ENCODE results near the gene DOCK10. TPM values are rescaled to one million over a fixed set of nuclear protein-coding genes. Genes with fewer than 3 reads are reported as not detected.

DOCK10 gene
- polyA plus RNA-seq, 1 donor (not counting 4 experiments of a cell fraction or from before 2014, with no cell fraction given) = 2.5 TPM

DNA sequence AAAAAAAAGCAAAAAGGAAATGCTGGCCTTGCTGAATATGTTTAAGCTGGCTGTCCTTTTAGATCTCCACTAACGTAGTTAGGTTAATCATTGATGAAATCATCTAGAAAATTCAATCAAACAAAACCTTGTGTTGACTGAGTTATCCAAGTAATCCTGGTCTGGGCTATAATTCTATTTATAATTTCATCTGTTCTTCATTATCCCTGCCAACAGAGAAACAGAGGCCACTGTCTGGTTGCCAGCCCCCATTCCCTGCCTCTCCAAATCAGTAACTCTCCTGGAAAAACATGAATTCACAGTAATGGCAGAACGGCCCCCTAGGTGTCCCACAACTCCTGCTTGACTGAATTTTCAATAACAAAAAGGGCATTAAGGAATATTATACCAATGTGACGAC, 24.6 kb downstream of the DOCK10 start:
- H4K20me1 ChIP-seq (ENCODE audit: control insufficient read depth, extremely low read depth, insufficient read depth, low read length) = no peaks in the 10 kb centered on the region
- no peak overlapping the region for H3K4me2 ChIP-seq (ENCODE audit: control insufficient read depth, extremely low read depth, insufficient read depth, low read depth, low read length)
- no peaks in the 10 kb centered on the region for H3K36me3 ChIP-seq (ENCODE audit: control insufficient read depth in 2 of 2, extremely low read depth in 1 of 2, insufficient read depth in 2 of 2, low read length in 2 of 2)
- dilution Hi-C loops (cut with MboI; ENCODE audit: extremely low pct_ligation_motif_present, low sequenced_read_pairs) = no loop called here
- no peak overlapping the region for H2AFZ ChIP-seq (ENCODE audit: control insufficient read depth, low read length)
- no peaks in the 10 kb centered on the region for H3K27me3 ChIP-seq (ENCODE audit: control insufficient read depth, extremely low read depth, insufficient read depth, low read length)
- H3K9ac ChIP-seq (ENCODE audit: control insufficient read depth, extremely low read depth, insufficient read depth, low read length) = no peak overlapping the region
- no peaks in the 10 kb centered on the region for H3K9me3 ChIP-seq (ENCODE audit: control insufficient read depth, low read depth, low read length)
- no peaks in the 10 kb centered on the region for H3K79me2 ChIP-seq (ENCODE audit: control insufficient read depth, insufficient read depth, low read length)
- no peak for TF ChIP-seq EZH2 (IDR thresholded peaks at IDR 0.05; ENCODE audit: low read length)
- TF ChIP-seq, protein P1, sequence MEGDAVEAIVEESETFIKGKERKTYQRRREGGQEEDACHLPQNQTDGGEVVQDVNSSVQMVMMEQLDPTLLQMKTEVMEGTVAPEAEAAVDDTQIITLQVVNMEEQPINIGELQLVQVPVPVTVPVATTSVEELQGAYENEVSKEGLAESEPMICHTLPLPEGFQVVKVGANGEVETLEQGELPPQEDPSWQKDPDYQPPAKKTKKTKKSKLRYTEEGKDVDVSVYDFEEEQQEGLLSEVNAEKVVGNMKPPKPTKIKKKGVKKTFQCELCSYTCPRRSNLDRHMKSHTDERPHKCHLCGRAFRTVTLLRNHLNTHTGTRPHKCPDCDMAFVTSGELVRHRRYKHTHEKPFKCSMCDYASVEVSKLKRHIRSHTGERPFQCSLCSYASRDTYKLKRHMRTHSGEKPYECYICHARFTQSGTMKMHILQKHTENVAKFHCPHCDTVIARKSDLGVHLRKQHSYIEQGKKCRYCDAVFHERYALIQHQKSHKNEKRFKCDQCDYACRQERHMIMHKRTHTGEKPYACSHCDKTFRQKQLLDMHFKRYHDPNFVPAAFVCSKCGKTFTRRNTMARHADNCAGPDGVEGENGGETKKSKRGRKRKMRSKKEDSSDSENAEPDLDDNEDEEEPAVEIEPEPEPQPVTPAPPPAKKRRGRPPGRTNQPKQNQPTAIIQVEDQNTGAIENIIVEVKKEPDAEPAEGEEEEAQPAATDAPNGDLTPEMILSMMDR (optimal IDR thresholded peaks at IDR 0.05 in 1 of 3, IDR thresholded peaks at IDR 0.05 in 1 of 3, conservative IDR thresholded peaks at IDR 0.05 in 1 of 3; ENCODE audit: extremely low read depth in 1 of 3, insufficient read depth in 2 of 3, low read length in 3 of 3) = no peak
- H3K4me3 ChIP-seq (ENCODE audit: control insufficient read depth in 2 of 3, extremely low read depth in 1 of 3, insufficient read depth in 2 of 3, low read depth in 1 of 3, low read length in 3 of 3) = no peak overlapping the region
- DNase-seq (ENCODE audit: low read depth, low spot score) = no peak
- H3K27ac ChIP-seq (ENCODE audit: control insufficient read depth, insufficient read depth, low read length) = no peak overlapping the region
- no peaks in the 10 kb centered on the region for H3K4me1 ChIP-seq (ENCODE audit: control insufficient read depth, extremely low read depth, insufficient read depth, low read length)
- no peak for FAIRE-seq
- no peaks in the 10 kb centered on the region for H3K9me1 ChIP-seq (ENCODE audit: control insufficient read depth, extremely low read depth, insufficient read depth, low read length)

DNA sequence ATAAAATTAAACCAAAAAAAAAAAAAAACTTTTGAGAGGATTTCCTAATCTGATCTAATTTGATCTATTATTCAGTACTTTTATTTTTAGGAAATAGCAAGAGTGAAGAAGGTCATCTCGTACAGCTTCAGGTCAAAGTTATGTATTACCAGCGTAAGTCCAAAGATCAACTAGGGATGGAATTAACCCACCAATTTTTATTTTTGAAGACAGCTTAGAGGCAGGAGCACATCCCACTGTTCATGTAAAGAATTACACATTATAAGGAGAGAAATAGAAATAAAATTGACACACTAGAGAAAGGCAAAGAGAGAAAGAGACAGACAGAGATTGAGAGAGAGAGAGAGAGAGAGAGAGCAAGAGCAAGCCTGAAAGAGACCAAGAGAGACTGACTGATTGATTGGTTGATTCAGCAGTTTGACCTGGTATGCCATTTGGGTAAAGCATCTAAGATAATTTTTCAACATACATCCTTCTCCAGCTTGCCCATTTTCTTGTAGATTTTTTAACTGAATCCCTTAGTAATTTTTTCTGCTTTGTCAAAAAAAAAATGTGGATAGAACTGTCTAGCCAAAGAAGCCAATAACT, 25.1 kb downstream of the DOCK10 start:
- Histone ChIP-seq H3K4me1 (ENCODE audit: control insufficient read depth, extremely low read depth, insufficient read depth, low read length) (peaks cover under 1% of the 10 kb centered on the region), H2AFZ (ENCODE audit: control insufficient read depth, low read length) (no peak overlapping the region), H3K9me1 (ENCODE audit: control insufficient read depth, extremely low read depth, insufficient read depth, low read length) (no peaks in the 10 kb centered on the region), H3K9me3 (ENCODE audit: control insufficient read depth, low read depth, low read length) (no peaks in the 10 kb centered on the region), H4K20me1 (ENCODE audit: control insufficient read depth, extremely low read depth, insufficient read depth, low read length) (no peaks in the 10 kb centered on the region), H3K79me2 (ENCODE audit: control insufficient read depth, insufficient read depth, low read length) (no peaks in the 10 kb centered on the region), H3K9ac (ENCODE audit: control insufficient read depth, extremely low read depth, insufficient read depth, low read length) (no peak overlapping the region), H3K4me2 (ENCODE audit: control insufficient read depth, extremely low read depth, insufficient read depth, low read depth, low read length) (no peak overlapping the region), H3K27me3 (ENCODE audit: control insufficient read depth, extremely low read depth, insufficient read depth, low read length) (no peaks in the 10 kb centered on the region), H3K36me3 (ENCODE audit: control insufficient read depth in 2 of 2, extremely low read depth in 1 of 2, insufficient read depth in 2 of 2, low read length in 2 of 2) (no peaks in the 10 kb centered on the region), H3K27ac (ENCODE audit: control insufficient read depth, insufficient read depth, low read length) (no peak overlapping the region), H3K4me3 (ENCODE audit: control insufficient read depth in 2 of 3, extremely low read depth in 1 of 3, insufficient read depth in 2 of 3, low read depth in 1 of 3, low read length in 3 of 3) (no peak overlapping the region)
- dilution Hi-C loops (cut with MboI; ENCODE audit: extremely low pct_ligation_motif_present, low sequenced_read_pairs) = no loop called here
- FAIRE-seq (no peak), DNase-seq (ENCODE audit: low read depth, low spot score) (no peak)
- TF ChIP-seq, protein P1 (optimal IDR thresholded peaks at IDR 0.05 in 1 of 3, IDR thresholded peaks at IDR 0.05 in 1 of 3, conservative IDR thresholded peaks at IDR 0.05 in 1 of 3; ENCODE audit: extremely low read depth in 1 of 3, insufficient read depth in 2 of 3, low read length in 3 of 3) = no peak
- no peak for TF ChIP-seq EZH2 (IDR thresholded peaks at IDR 0.05; ENCODE audit: low read length)
